Activated T-helper 1 cell treated with anti-CD3 and anti-CD28 coated beads, Interleukin-12 subunit alpha, Interleukin-12 subunit beta, Interleukin-2, Interleukin-4 antibody, amounts not matched to agents 30 ng/mL and 10 ng/mL and 1 ng/mL, durations not matched to agents 14 hours and 24 hours and 36 hours (primary cell): ENCODE measurements around the gene SLC2A8. TPM values are rescaled to one million over a fixed set of nuclear protein-coding genes. Genes with fewer than 3 reads are reported as not detected.

Experiments used
- DNase-seq: peaks from one replicate; pipeline ENCODE4 v3.0.0; 2021; ENCODE audit warnings: low spot score
- H3K27ac Mint-ChIP-seq: one replicate; pipeline ENCODE4 v1.8.0; 2021; ENCODE audit warnings: mild to moderate bottlenecking, mixed read lengths
- H3K27me3 Mint-ChIP-seq: one replicate; pipeline ENCODE4 v1.8.0; 2022; ENCODE audit warnings: mild to moderate bottlenecking, moderate library complexity, mixed read lengths; ENCODE audit not compliant: insufficient read depth
- H3K36me3 Mint-ChIP-seq: one replicate; pipeline ENCODE4 v1.8.0; 2021; ENCODE audit warnings: low read depth, mixed read lengths
- H3K4me1 Mint-ChIP-seq: one replicate; pipeline ENCODE4 v1.8.0; 2021; ENCODE audit warnings: low read depth, mixed read lengths
- H3K4me3 Mint-ChIP-seq: one replicate; pipeline ENCODE4 v1.8.0; 2021; ENCODE audit warnings: mild to moderate bottlenecking, moderate library complexity, mixed read lengths
- H3K9me3 Mint-ChIP-seq: one replicate; pipeline ENCODE4 v1.8.0; 2021; ENCODE audit warnings: mixed read lengths
- intact Hi-C: fragments of 100-400 bp; cut with micrococcal nuclease; formaldehyde crosslinking; loops from one replicate; pipeline ENCODE4 v1.15.1; 2024
- total RNA-seq: library from RNA; stranded (reverse); gene quantifications from 2 replicates; pipeline ENCODE4 v1.2.3, GENCODE V29; 2022

SLC2A8 gene
- total RNA-seq, 1 donor from 2014 or later: 11.6 TPM

DNA sequence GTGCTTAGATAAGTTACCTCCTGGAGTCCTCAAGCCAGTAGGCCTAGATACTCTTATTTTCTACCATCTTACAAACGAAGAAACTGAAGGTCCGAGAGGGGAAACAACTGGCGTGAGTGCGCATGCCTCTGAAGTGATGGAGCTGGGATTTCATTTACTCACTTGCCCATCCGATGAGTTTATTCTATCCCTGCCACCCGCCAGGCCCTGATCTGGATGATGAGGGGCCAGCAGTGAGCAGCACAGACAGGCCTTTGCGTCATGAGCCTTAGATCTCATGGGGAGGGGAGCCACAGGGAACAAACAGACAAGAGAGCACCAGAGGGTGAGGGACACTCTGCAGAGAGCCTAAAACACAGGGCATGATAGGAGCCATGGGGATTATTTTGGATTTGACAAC, 34.1 kb upstream of the SLC2A8 start:
- H3K36me3 Mint-ChIP-seq: no peaks in the 10 kb centered on the region
- intact Hi-C loops: no loop called here
- no peak overlapping the region for H3K4me3 Mint-ChIP-seq
- peaks cover 18% of the 10 kb centered on the region for H3K27me3 Mint-ChIP-seq
- no peak overlapping the region for H3K27ac Mint-ChIP-seq
- H3K9me3 Mint-ChIP-seq: no peaks in the 10 kb centered on the region
- no peak for DNase-seq
- peaks cover 7% of the 10 kb centered on the region for H3K4me1 Mint-ChIP-seq

DNA sequence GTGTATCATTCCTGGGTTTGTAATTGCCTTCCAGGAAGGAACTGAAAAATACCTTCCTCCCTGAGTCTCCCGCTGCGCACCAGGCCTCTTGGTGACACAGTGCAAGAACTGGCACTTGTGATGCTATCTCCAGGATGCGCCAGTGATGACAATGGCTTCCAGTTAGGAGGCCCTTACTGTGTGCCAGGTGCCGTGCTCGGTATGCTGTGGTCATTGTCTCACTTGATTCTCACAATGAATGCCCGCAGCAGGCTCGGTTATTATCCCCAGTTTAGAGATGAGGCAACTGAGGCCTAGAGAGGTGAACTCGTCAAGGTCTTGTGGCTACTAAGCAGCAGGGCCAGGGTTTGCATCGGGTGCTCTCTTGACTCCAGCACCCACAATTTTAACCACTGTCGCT, 31.5 kb upstream of the SLC2A8 start:
- Mint-ChIP-seq H3K27ac (no peak overlapping the region), H3K36me3 (peaks cover 3% of the 10 kb centered on the region), H3K9me3 (no peaks in the 10 kb centered on the region), H3K4me3 (no peak overlapping the region), H3K4me1 (peaks cover 7% of the 10 kb centered on the region), H3K27me3 (peaks cover 37% of the 10 kb centered on the region)
- DNase-seq: no peak
- intact Hi-C loops: no loop called here

DNA sequence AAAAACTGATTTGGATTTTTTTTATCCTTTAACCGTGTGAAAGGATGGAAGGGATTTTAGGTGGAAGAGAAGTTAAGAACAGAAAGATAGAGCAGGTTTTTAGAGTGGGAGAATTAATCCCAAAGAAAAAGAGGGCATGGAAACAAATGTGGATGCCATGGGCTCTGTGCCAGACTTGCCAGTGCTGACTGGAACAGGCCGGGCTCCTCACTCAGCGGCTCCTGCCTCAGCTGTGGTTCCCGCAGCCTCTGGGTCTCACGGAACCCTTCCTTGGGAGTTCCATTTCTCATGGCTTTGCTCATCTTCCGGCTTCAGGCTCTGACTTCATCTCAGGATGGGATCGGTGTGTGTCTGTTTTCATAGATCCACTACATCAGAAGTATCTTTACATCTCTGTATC, 30.4 kb upstream of the SLC2A8 start:
- Mint-ChIP-seq H3K27ac (no peak overlapping the region), H3K9me3 (no peaks in the 10 kb centered on the region), H3K4me3 (no peak overlapping the region), H3K4me1 (peaks cover 2% of the 10 kb centered on the region), H3K36me3 (peaks cover 3% of the 10 kb centered on the region), H3K27me3 (peaks cover 45% of the 10 kb centered on the region)
- DNase-seq: no peak
- intact Hi-C loops: no loop called here

DNA sequence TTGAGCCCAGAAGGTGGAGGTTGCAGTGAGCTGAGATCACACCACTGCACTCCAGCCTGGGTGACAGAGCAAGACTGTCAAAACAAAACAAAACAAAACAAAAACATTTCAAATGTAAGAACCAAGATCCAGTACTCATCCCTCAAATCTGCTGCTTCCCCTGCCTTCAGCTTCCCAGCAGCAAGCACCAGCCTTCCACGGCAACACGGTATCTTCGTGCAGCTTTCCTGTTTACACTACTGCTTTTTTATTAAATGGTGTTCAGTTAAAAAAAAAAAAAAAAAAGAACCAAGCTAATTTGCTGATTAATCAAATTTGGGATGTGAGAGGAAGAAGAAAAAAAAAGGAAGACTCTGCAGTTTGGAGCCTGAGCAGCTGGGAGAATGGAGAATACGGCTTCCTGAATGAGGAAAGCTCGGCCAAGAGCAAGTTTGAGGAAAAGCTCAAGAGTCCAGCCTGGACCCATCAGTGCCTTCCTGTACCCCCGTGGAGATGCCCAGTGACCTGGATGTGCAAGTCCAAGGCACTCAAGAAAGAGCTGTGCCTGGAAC, 28.0 kb upstream of the SLC2A8 start:
- H3K4me3 Mint-ChIP-seq: no peak overlapping the region
- intact Hi-C loops: no loop called here
- H3K4me1 Mint-ChIP-seq: no peaks in the 10 kb centered on the region
- H3K27me3 Mint-ChIP-seq: peaks cover 57% of the 10 kb centered on the region
- H3K36me3 Mint-ChIP-seq: peaks cover 3% of the 10 kb centered on the region
- H3K9me3 Mint-ChIP-seq: no peaks in the 10 kb centered on the region
- DNase-seq: no peak
- H3K27ac Mint-ChIP-seq: no peak overlapping the region

DNA sequence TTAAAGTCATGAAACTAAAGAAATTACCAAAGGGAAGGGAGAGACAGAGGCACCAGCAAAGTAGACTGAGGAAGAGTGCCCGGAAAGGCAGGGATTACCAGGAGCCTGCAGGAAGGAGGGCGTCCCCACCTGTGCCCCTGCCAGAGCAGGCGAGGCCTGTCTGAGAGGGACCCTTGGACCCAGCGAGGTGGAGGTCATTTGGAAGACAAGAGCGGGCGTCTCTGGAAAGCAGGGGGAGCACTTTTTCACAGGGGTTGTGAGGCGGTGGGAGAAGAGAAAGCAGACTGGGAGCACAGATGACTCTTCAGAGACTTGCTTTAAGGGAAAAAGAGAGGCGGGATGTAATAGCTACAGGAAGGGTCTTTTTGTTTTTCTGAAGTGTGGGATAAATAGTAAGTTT, 27.5 kb upstream of the SLC2A8 start:
- H3K4me1 Mint-ChIP-seq: no peaks in the 10 kb centered on the region
- H3K27ac Mint-ChIP-seq: no peak overlapping the region
- H3K4me3 Mint-ChIP-seq: no peak overlapping the region
- intact Hi-C loops: no loop called here
- DNase-seq: no peak
- peaks cover 59% of the 10 kb centered on the region for H3K27me3 Mint-ChIP-seq
- peaks cover 3% of the 10 kb centered on the region for H3K36me3 Mint-ChIP-seq
- no peaks in the 10 kb centered on the region for H3K9me3 Mint-ChIP-seq

DNA sequence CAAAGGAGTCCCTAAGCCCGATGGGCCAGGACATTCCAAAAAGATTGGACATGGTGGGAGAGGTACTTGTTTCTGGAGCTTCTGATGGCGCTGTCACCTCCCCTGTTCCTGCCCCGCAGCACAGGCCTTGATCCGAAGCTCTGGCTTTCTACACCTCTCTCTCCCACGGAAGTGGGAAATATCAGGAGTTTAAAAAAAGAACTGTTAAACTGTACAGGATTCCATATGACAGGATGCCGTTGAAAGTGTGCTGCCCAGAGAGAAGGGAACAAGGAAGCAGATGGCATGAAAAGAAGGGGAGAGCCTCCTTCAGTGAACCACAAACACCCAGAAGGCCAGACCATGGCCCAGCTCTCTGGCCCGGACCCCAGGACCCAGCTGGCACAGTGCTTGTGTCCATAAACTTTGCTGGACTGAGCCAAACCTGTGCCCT, 26.8 kb upstream of the SLC2A8 start:
- peaks cover 3% of the 10 kb centered on the region for H3K36me3 Mint-ChIP-seq
- no peaks in the 10 kb centered on the region for H3K4me1 Mint-ChIP-seq
- no peaks in the 10 kb centered on the region for H3K9me3 Mint-ChIP-seq
- H3K4me3 Mint-ChIP-seq: no peak overlapping the region
- H3K27ac Mint-ChIP-seq: no peak overlapping the region
- no peak for DNase-seq
- peaks cover 64% of the 10 kb centered on the region for H3K27me3 Mint-ChIP-seq
- intact Hi-C loops: no loop called here

DNA sequence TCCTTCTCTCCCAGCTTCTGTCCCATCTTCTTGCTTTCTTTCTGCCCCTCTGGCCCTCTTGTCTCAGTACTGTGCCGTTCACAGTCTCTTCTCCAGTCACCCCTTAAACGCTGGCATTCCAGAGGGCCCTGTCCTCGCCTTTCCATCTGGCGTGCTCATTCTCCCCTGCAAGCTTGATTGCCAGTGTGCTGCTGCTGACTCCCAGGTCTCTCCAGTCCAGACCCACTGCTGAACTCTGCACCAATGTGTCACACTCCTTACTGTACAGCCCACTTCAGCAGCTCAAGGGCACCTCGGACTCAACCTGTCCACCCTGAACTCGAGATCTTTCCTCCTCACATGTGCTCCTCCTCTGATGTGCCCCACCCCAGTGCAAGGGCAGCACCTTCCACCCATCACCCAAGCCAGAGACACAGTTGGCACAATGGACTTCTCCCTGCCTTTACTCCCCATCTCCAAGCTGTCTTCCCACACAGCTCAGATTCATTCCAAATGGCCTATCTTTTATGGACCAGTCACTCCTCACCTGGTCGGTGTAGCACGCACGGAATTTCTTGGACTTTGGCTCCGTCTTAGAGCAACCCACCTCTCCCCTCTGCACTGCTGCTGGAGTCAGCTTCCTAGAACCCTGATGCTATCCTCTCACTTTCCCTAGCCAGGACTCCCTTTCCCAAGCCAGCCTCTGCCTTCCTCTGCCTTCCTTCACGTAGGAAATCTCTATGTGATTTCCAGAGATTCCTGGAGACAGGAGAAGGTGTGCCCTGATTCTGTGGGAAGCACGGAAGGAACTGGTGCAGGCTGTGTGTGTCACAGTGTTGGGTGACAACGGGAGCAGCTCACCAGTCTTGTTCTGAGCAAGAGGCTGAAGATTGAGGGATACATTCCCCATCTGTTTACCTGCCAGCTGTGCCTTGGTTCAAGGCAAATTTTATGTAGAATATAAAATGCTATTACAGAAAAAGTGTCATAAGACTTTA, 26.0 kb upstream of the SLC2A8 start:
- Mint-ChIP-seq H3K9me3 (no peaks in the 10 kb centered on the region), H3K4me1 (no peaks in the 10 kb centered on the region), H3K27me3 (peaks cover 71% of the 10 kb centered on the region), H3K27ac (no peak overlapping the region), H3K4me3 (no peak overlapping the region), H3K36me3 (peaks cover 3% of the 10 kb centered on the region)
- intact Hi-C loops: no loop called here
- no peak for DNase-seq

DNA sequence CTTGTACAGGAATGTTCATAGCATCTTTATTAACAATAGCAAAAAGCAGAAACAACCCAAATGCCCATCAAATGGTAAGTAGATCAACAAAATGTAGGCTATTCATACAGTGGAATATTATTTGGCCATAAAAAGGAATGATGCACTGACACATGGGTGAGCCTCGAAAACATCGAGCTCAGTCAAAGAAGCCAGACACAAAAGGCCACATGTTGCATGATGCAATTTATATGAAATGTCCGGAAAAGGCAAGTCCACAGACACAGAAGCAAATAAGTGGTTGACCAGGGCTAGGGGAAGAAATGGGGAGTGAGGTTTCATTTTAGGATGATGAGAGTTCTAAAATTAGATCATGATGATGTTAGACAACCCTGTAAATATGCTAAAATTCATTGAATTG, 16.5 kb upstream of the SLC2A8 start:
- H3K4me3 Mint-ChIP-seq: no peak overlapping the region
- H3K27me3 Mint-ChIP-seq: peaks cover 55% of the 10 kb centered on the region
- H3K36me3 Mint-ChIP-seq: no peaks in the 10 kb centered on the region
- peaks cover 6% of the 10 kb centered on the region for H3K9me3 Mint-ChIP-seq
- intact Hi-C loops: loop anchor here (5.0 kb wide), 1 partner anchor 632 kb away; no protein-coding TSS in a partner anchor
- no peak for DNase-seq
- H3K4me1 Mint-ChIP-seq: no peaks in the 10 kb centered on the region
- H3K27ac Mint-ChIP-seq: no peak overlapping the region

DNA sequence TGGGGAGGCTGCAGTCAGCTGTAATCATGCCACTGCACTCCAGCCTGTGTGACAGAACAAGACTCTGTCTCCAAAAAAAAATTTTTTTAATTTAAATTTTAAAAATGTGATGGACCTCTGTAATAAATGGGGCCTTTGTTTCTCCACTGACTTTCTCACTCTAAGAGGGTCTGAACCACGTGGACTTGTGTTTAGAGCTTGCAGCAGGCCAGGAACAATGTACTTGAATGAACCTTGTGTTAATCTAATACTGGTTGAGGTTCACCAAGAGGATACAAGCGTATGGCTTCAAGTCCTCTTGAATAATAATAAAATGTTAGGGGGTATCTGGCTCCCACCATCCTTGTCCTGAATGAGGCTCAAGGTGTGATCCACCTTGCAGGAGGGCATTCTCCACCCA, 14.4 kb upstream of the SLC2A8 start:
- intact Hi-C loops: loop anchor here (5.0 kb wide), 1 partner anchor 630 kb away; no protein-coding TSS in a partner anchor
- Mint-ChIP-seq H3K4me1 (peaks cover 5% of the 10 kb centered on the region), H3K27me3 (peaks cover 61% of the 10 kb centered on the region)

DNA sequence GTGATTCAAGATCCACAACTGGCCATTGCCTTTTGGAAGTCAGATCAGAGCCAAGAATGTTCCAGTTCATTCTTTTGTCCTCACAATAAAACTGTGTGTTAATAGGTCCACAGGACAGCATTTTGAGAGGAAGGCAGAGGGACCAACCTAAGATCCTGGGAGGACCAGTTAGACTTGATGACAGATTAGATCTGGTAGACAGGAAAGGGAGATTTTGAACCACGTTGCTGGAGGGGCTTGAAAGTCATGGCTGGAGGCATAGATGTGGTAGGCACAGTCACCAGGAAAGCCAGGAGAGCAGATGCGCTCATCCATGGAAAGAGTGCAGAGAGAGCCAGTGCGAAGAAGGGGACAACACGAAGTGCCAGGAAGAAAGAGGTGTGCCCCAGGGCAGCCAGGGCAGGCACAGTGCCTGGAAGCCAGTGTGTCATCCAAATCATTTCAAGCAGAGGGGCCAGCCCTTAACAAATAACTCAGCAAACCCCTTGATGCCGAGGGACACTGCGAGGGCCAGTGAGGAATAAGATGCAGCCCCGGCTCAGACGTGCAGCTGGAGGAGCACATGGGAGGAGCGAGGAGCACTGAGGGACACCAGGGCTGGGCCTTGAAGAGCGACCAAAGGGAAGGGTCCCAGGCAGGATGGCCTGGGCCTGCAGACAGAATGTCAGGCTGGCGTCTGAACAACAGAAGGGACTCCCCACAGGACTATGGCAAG, 12.8 kb upstream of the SLC2A8 start:
- H3K36me3 Mint-ChIP-seq: no peaks in the 10 kb centered on the region
- H3K27me3 Mint-ChIP-seq: peaks cover 61% of the 10 kb centered on the region
- intact Hi-C loops: loop anchor here (5.0 kb wide), 1 partner anchor 628 kb away; no protein-coding TSS in a partner anchor
- no peak overlapping the region for H3K27ac Mint-ChIP-seq
- no peak for DNase-seq
- H3K4me3 Mint-ChIP-seq: no peak overlapping the region
- H3K4me1 Mint-ChIP-seq: peaks cover 19% of the 10 kb centered on the region
- peaks cover 6% of the 10 kb centered on the region for H3K9me3 Mint-ChIP-seq

More for the DNA sequence above, 14.4 kb upstream of the SLC2A8 start:
- peaks cover 6% of the 10 kb centered on the region for H3K9me3 Mint-ChIP-seq
- DNase-seq: no peak
- H3K27ac Mint-ChIP-seq: no peak overlapping the region
- no peaks in the 10 kb centered on the region for H3K36me3 Mint-ChIP-seq
- H3K4me3 Mint-ChIP-seq: no peak overlapping the region

DNA sequence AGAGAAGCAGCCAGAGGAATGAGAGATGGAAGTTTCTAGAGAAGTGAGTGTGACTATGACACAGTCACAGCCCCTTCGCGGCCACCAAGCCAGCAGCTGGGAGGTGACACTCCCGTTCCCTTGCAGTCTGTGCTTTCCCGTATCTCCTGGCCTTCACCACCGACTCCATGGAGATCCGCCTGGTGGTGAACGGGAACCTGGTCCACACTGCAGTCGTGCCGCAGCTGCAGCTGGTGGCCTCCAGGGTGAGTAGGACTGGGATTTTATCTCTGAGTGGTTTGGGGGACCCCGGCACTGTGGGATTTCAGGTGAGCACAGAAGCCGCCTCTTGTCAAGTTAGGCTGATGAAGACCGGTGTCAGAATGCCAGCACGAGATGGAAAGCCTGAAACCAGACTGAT, 12.1 kb upstream of the SLC2A8 start:
- H3K36me3 Mint-ChIP-seq: no peaks in the 10 kb centered on the region
- H3K27me3 Mint-ChIP-seq: peaks cover 56% of the 10 kb centered on the region
- DNase-seq: no peak
- no peak overlapping the region for H3K4me3 Mint-ChIP-seq
- intact Hi-C loops: loop anchor here (5.0 kb wide), 3 partner anchors 378 to 642 kb away; no protein-coding TSS in a partner anchor
- H3K27ac Mint-ChIP-seq: no peak overlapping the region
- H3K9me3 Mint-ChIP-seq: peaks cover 6% of the 10 kb centered on the region
- H3K4me1 Mint-ChIP-seq: peaks cover 24% of the 10 kb centered on the region

DNA sequence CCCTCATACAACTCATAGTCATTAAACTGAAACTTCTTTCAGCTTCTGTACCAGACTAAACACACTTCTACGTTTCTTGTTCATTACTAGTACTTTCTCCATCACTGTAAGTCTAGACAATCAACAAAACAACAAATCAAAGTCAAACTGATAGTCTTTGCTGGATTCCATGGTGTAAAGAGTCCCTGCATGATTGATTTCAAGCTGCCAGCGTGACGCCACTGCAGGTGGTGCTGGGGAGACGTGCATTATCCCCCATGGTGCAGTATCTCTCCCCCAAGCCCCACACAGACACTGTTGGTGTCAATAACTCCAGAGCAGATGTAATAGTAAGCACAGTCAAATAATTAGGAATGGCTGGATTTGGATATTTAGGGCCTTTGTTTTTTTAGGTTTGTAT, 10.7 kb upstream of the SLC2A8 start:
- Mint-ChIP-seq H3K36me3 (no peaks in the 10 kb centered on the region), H3K27me3 (peaks cover 50% of the 10 kb centered on the region)
- intact Hi-C loops: loop anchor here (5.0 kb wide), 2 partner anchors 379 to 641 kb away; no protein-coding TSS in a partner anchor

More for the DNA sequence above, 10.7 kb upstream of the SLC2A8 start:
- DNase-seq: no peak
- H3K4me3 Mint-ChIP-seq: no peak overlapping the region
- H3K9me3 Mint-ChIP-seq: no peaks in the 10 kb centered on the region
- no peak overlapping the region for H3K27ac Mint-ChIP-seq
- peaks cover 24% of the 10 kb centered on the region for H3K4me1 Mint-ChIP-seq
